HUES64 (cell line): ENCODE results near the gene TRAPPC6A.

ENCODE experiments used
- H3K27ac ChIP-seq: 2 replicates; pipeline ENCODE4 v1.7.0; 2013; ENCODE audit warnings: low read depth, low read length, inconsistent platforms
- H3K27me3 ChIP-seq: 2 replicates; pipeline ENCODE4 v1.6.1; 2013; ENCODE audit warnings: mild to moderate bottlenecking, low read length; ENCODE audit not compliant: insufficient read depth
- H3K36me3 ChIP-seq: 2 replicates; pipeline ENCODE4 v1.6.1; 2013; ENCODE audit warnings: mild to moderate bottlenecking, low read length; ENCODE audit not compliant: insufficient read depth
- H3K4me1 ChIP-seq: 2 replicates; pipeline ENCODE4 v1.6.1; 2013; ENCODE audit warnings: mild to moderate bottlenecking, low read length, moderate library complexity; ENCODE audit not compliant: insufficient read depth
- H3K4me3 ChIP-seq: 2 replicates; pipeline ENCODE4 v1.5.1; 2013; ENCODE audit warnings: mild to moderate bottlenecking, low read length, moderate library complexity
- H3K9ac ChIP-seq: 2 replicates; pipeline ENCODE4 v1.6.1; 2013; ENCODE audit warnings: mild to moderate bottlenecking, low read depth, low read length
- H3K9me3 ChIP-seq: 2 replicates; pipeline ENCODE4 v1.6.1; 2013; ENCODE audit warnings: low read depth, low read length; ENCODE audit not compliant: insufficient read depth
- WGBS: fragments of 150-250, 120-280 bp; methylation state at CpG from one replicate; pipeline ENCODE4 v1.1.7; 2013; ENCODE audit warnings: missing lambda C conversion rate; 5-methylcytosine and 5-hydroxymethylcytosine counted together

TRAPPC6A gene

DNA sequence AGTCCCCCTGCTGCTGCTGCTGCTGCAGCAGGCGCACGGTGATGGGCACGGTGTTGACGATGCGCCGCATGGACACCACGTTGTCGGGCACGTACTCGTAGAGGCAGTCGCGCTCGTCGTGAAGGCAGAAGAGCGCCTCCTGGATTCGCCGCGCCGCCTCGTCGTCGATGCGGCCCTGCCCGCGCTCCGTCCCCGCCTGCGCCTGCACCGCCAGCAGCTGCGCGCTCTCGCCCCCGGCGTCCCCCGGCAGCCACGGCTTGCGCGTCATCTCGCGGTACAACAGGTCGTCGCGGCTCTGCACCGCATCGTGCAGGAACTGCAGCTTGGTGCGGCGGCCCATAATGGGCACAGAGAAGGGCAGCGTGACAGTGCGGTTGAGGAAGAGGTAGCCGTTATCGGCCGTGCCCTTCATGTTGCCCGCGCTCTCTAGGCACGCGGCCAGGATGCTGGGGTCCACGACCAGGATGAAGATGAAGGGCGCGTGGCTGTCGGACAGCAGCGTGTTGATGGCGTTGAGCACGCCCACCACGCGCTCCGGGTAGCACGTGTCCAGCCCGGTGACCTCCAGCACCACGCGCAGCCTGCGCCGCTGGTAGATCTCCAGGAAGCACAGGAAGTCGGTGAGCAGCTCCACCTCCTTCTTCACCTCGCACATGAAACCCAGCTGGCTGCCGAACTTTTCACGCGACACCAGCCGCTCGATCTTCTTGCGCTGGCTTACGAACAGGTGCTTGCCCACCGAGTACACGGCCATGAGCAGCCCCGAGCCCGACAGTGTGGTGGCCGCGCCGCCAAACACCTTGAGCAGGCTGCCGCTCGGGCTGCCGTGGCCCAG lies 25.3 kb downstream of the TRAPPC6A start:
- peaks cover 33% of the 10 kb centered on the region for H3K27me3 ChIP-seq
- WGBS: 93% methylated on average over 91 of the region's 91 CpGs
- 0 out of 2 replicates have a peak, but pooled peaks cover 5% of the 10 kb centered on the region for H3K4me1 ChIP-seq
- H3K36me3 ChIP-seq: no peaks in the 10 kb centered on the region
- H3K4me3 ChIP-seq: peak overlapping the region; percentile 6; the same call in 1 of the 2 replicates
- H3K27ac ChIP-seq: no peak overlapping the region
- no peaks in the 10 kb centered on the region for H3K9me3 ChIP-seq
- H3K9ac ChIP-seq: no peak overlapping the region

DNA sequence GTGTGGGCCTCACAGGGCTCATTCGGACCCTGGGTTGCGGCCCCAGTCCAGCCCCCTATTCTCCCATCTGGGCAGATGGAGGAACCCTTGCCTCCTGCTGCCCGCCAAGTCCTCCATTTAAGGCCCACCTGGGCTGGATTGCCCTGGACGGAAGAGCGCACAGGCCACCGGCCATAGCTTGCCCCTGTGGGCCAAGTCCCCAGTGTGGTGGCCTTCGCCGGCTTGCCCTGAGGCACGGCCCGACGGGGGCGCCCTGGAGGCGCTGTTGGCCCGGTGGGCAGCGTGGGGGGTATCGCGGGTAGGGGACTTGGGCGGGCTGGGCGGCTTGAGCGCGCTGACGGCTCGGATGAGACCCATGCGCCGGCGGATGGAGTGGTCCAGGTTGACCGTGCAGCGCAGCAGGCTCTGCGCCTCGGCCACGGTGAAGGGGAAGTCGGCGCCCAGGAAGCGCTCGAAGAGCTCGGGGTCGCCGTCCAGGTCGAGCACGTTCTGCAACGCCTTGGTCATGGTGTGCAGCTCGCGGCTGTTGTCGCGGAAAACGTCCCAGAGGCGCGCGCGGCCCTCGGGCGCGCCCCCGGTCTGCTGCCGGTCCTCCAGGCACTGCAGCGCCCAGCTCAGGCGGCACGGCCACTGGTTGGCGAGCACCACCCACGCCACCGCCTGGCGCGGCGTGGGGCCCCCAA lies 26.1 kb downstream of the TRAPPC6A start:
- Histone ChIP-seq H3K27ac (no peak overlapping the region), H3K9ac (no peak overlapping the region), H3K9me3 (no peaks in the 10 kb centered on the region), H3K4me1 (0 out of 2 replicates have a peak, but pooled peaks cover 5% of the 10 kb centered on the region), H3K36me3 (no peaks in the 10 kb centered on the region), H3K27me3 (peaks cover 33% of the 10 kb centered on the region), H3K4me3 (peak overlapping the region; percentile 6; the same call in 1 of the 2 replicates)
- WGBS: 92% methylated on average over 64 of the region's 64 CpGs

DNA sequence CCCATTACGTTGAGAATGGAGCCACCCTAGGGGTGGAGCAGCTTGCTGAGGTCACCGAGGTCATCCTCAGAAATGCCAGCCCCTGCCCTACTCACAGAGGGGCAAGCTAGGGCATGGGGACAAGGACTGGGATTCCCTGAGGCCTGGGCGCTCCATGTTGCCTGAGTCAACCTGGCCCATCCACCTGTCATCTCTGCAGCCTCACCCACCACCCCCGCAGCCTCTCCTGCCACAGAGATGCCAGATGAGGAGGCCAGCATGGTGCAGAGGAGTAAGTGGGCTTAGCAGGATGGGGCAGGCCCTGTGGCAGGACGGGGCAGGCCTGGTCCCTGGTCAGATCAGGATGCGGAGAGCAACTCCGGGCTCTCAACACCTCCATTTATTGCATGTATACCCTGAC lies 26.7 kb downstream of the TRAPPC6A start:
- H3K27ac ChIP-seq: no peak overlapping the region
- H3K4me1 ChIP-seq: 0 out of 2 replicates have a peak, but pooled peaks cover 5% of the 10 kb centered on the region
- 94% methylated on average over 7 of the region's 7 CpGs for WGBS
- H3K9ac ChIP-seq: no peak overlapping the region
- no peak overlapping the region for H3K4me3 ChIP-seq
- peaks cover 33% of the 10 kb centered on the region for H3K27me3 ChIP-seq
- no peaks in the 10 kb centered on the region for H3K36me3 ChIP-seq
- H3K9me3 ChIP-seq: no peaks in the 10 kb centered on the region

DNA sequence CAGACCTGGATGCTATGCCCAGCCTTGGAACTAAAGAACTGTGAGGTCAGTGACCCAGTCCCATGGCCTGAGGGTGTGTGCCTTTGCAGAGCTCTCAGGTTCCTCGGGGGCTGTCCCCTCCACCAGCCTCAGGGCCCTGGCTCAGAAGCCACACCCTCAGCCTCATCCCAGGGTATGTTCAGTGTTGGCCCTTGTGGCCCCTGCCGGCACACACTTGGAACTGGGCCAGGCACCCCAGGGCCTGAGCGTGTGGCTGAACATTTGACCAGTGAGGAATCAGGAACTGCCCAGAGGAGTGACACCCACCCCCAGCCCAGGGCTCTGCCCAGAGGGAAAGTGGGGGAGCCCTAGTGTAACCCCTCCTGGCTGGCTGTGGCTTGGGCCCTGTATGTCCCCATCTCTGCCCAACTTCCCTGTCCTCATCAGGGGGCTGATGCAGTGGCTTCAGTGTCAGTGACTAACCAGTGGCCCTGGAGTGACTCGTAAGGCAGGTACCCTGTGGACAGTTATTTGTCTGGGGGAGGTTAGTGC lies 27.2 kb downstream of the TRAPPC6A start:
- whole genome bisulfite sequencing: 84% methylated on average over 4 of the region's 4 CpGs
- H3K9ac ChIP-seq: no peak overlapping the region
- 0 out of 2 replicates have a peak, but pooled peaks cover 5% of the 10 kb centered on the region for H3K4me1 ChIP-seq
- no peaks in the 10 kb centered on the region for H3K9me3 ChIP-seq
- no peak overlapping the region for H3K4me3 ChIP-seq
- H3K27me3 ChIP-seq: peaks cover 33% of the 10 kb centered on the region
- H3K36me3 ChIP-seq: no peaks in the 10 kb centered on the region
- H3K27ac ChIP-seq: no peak overlapping the region

DNA sequence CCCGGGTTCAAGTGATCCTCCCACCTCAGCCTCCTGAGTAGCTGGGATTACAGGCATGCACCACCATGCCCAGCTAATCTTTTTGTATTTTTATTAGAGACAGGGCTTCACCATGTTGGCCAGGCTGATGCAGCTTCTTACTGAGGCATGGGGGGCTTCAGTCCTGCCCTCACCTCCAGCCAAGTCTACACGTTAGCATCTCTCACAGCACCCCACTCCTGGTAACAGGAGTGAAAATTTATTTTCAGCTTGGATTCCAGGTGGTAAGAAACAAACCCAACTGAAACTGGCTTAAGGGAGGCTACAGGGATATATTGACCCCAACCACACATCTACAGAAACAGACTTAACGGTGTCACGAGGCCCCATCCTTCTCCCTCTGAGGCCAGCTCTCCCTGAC lies 27.9 kb downstream of the TRAPPC6A start:
- Histone ChIP-seq H3K9me3 (no peaks in the 10 kb centered on the region), H3K36me3 (no peaks in the 10 kb centered on the region), H3K4me1 (0 out of 2 replicates have a peak, but pooled peaks cover 5% of the 10 kb centered on the region), H3K4me3 (no peak overlapping the region), H3K9ac (no peak overlapping the region), H3K27ac (no peak overlapping the region), H3K27me3 (peaks cover 33% of the 10 kb centered on the region)
- 94% methylated on average over 4 of the region's 4 CpGs for WGBS

GRCh38 chr19:45149129-45149528 lies 28.9 kb downstream of the TRAPPC6A start:
- Histone ChIP-seq H3K27me3 (peaks cover 29% of the 10 kb centered on the region), H3K4me3 (no peak overlapping the region), H3K9me3 (no peaks in the 10 kb centered on the region), H3K36me3 (no peaks in the 10 kb centered on the region), H3K9ac (no peak overlapping the region), H3K4me1 (0 out of 2 replicates have a peak, but pooled peaks cover 3% of the 10 kb centered on the region), H3K27ac (no peak overlapping the region)
- WGBS: 94% methylated on average over 9 of the region's 9 CpGs

- peaks cover 1% of the 10 kb centered on the region; the same call in 1 of the 2 replicates for H3K36me3 ChIP-seq
- H3K9ac ChIP-seq: no peak overlapping the region
- H3K9me3 ChIP-seq: no peaks in the 10 kb centered on the region
- no peaks in the 10 kb centered on the region for H3K4me1 ChIP-seq
- 89% methylated on average over 18 of the region's 18 CpGs for WGBS
- H3K4me3 ChIP-seq: no peak overlapping the region
- peaks cover 18% of the 10 kb centered on the region for H3K27me3 ChIP-seq
- H3K27ac ChIP-seq: no peak overlapping the region
Measured at GRCh38 chr19:45147835-45148676, 30.0 kb downstream of the TRAPPC6A start.

- Histone ChIP-seq H3K4me1 (no peaks in the 10 kb centered on the region), H3K4me3 (no peak overlapping the region), H3K9ac (no peak overlapping the region), H3K9me3 (no peaks in the 10 kb centered on the region), H3K27ac (no peak overlapping the region), H3K36me3 (peaks cover 12% of the 10 kb centered on the region), H3K27me3 (peaks cover 5% of the 10 kb centered on the region; the same call in 1 of the 2 replicates)
- WGBS: 97% methylated on average over 18 of the region's 18 CpGs
Measured at GRCh38 chr19:45146741-45147205, 31.3 kb downstream of the TRAPPC6A start.

DNA sequence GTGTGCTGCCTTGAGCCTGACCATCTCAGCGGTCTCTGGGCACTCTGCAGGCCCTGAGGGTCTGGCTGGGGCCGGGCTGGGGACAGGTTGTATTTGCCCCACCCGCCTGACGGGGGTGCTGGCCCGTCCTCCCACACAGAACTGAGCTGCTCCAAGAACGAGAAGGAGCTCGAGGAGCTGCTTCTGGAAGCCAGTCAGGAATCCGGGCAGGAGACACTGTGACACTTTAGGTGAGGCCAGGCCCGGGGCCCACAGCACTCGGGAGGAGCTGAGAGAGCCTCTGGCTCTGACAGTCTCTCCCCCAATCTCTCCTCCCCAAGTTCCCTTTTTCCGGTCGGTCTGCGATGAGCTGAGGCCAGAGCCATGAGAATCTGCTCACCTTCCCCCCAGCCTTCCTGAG lies 31.8 kb downstream of the TRAPPC6A start:
- Histone ChIP-seq H3K27me3 (no peaks in the 10 kb centered on the region), H3K36me3 (peaks cover 18% of the 10 kb centered on the region), H3K27ac (no peak overlapping the region), H3K9me3 (no peaks in the 10 kb centered on the region), H3K4me3 (no peak overlapping the region), H3K4me1 (no peaks in the 10 kb centered on the region), H3K9ac (no peak overlapping the region)
- WGBS: 93% methylated on average over 13 of the region's 13 CpGs

DNA sequence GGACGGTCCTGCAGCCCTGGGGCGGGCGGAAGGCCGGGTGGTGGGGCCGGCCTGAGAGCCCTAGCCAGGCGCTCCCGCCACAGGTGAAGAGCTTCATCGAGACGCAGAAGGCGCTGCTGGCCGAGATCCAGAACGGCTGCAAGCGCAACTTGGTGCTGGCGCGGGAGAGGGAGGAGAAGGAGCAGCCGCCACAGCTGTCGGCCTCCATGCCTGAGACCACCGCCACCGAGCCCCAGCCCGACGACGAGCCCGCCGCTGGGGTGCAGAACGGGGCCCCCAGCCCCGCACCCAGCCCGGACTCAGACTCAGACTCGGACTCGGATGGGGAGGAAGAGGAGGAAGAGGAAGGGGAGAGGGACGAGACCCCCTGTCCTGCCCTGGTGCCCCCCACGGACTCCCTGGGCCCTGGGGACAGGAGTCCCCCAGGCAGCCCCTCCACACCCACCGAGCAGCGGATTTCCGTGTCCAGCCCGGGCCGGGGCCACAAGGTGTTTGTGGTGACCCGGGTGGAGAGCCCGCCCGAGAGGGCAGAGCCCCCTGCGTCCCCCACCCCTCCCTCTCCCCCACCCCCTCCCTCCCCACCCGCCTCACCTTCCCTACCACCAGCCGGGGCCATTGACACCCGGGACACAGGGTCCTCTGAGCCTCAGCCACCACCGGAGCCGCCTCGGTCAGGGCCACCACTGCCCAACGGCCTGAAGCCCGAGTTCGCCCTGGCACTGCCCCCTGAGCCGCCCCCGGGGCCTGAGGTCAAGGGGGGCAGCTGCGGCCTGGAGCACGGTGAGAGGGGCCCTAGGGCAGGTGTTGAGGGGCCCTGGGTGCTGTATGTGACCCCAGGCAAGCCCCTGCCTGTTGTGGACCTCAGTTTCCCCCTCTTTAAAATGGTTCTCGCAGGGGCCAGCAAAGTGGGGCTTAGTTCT lies 32.5 kb downstream of the TRAPPC6A start:
- 96% methylated on average over 49 of the region's 54 CpGs for WGBS
- no peak overlapping the region for H3K4me3 ChIP-seq
- H3K36me3 ChIP-seq: peaks cover 18% of the 10 kb centered on the region
- no peaks in the 10 kb centered on the region for H3K27me3 ChIP-seq
- H3K4me1 ChIP-seq: no peaks in the 10 kb centered on the region
- H3K9ac ChIP-seq: no peak overlapping the region
- H3K9me3 ChIP-seq: no peaks in the 10 kb centered on the region
- H3K27ac ChIP-seq: no peak overlapping the region
